SW480 (cell line): ENCODE results near the gene LIG1.

Source experiments
- DNase-seq: peaks from one replicate; pipeline ENCODE4 v3.0.0-alpha.2; 2016; ENCODE audit warnings: low spot score

Gene LIG1

GRCh38 chr19:48181505-48181904, 11.4 kb upstream of the LIG1 start:
- DNase-seq = no peak

GRCh38 chr19:48176226-48176625, 6.1 kb upstream of the LIG1 start:
- no peak for DNase-seq

- DNase-seq = no peak
Observed at GRCh38 chr19:48175578-48175977, 5.4 kb upstream of the LIG1 start.

GRCh38 chr19:48174445-48175030, 4.4 kb upstream of the LIG1 start:
- no peak for DNase-seq

- DNase-seq = no peak
Observed at GRCh38 chr19:48171710-48172109, 1.6 kb upstream of the LIG1 start.

GRCh38 chr19:48170817-48171347, 738 bp upstream of the LIG1 start:
- no peak for DNase-seq

- peak; percentile 84 for DNase-seq
Observed at GRCh38 chr19:48169578-48169938, 586 bp downstream of the LIG1 start.

- no peak for DNase-seq
Observed at GRCh38 chr19:48168689-48169088, 1.5 kb downstream of the LIG1 start.

GRCh38 chr19:48158210-48158790, 11.8 kb downstream of the LIG1 start:
- DNase-seq = no peak

GRCh38 chr19:48154003-48154402, 16.1 kb downstream of the LIG1 start:
- no peak for DNase-seq

GRCh38 chr19:48152551-48152950, 17.6 kb downstream of the LIG1 start:
- peak; percentile 57 for DNase-seq

- DNase-seq = no peak
Observed at GRCh38 chr19:48149430-48149829, 20.7 kb downstream of the LIG1 start.

GRCh38 chr19:48148576-48148975, 21.6 kb downstream of the LIG1 start:
- DNase-seq = no peak

- no peak for DNase-seq
Observed at GRCh38 chr19:48147597-48148175, 22.5 kb downstream of the LIG1 start.

GRCh38 chr19:48139053-48139452, 31.1 kb downstream of the LIG1 start:
- DNase-seq = no peak

- DNase-seq = no peak
Observed at GRCh38 chr19:48137411-48137810, 32.7 kb downstream of the LIG1 start.

GRCh38 chr19:48136547-48136946, 33.6 kb downstream of the LIG1 start:
- DNase-seq = no peak

- no peak for DNase-seq
Observed at GRCh38 chr19:48135411-48135810, 34.7 kb downstream of the LIG1 start.

GRCh38 chr19:48133094-48133493, 37.0 kb downstream of the LIG1 start:
- no peak for DNase-seq

GRCh38 chr19:48127561-48127960, 42.6 kb downstream of the LIG1 start:
- no peak for DNase-seq

- peak; percentile 98 for DNase-seq
Observed at GRCh38 chr19:48123907-48124651, 46.1 kb downstream of the LIG1 start.

GRCh38 chr19:48122421-48122820, 47.7 kb downstream of the LIG1 start:
- DNase-seq = no peak

GRCh38 chr19:48121909-48122371, 48.2 kb downstream of the LIG1 start:
- no peak for DNase-seq
